Retina (tissue), 1 donor: Measurements from ENCODE around the gene HTR1E.
"Not testable (repeated sequence)": the region's sequence is repeated elsewhere in the genome, so short reads cannot be mapped to it uniquely, and the experiment has no call there.

Source experiments
- DNase-seq: peaks from one replicate; pipeline ENCODE4 v3.0.0-alpha.2; 2016

The HTR1E gene

GRCh38 chr6:86937219-86938079 lies at the start of gene HTR1E:
HTR1E (plus strand) TSS chr6:86937528; CDS start chr6:87015335, 77,807 bp downstream.
- peak; percentile 88 for DNase-seq

DNA sequence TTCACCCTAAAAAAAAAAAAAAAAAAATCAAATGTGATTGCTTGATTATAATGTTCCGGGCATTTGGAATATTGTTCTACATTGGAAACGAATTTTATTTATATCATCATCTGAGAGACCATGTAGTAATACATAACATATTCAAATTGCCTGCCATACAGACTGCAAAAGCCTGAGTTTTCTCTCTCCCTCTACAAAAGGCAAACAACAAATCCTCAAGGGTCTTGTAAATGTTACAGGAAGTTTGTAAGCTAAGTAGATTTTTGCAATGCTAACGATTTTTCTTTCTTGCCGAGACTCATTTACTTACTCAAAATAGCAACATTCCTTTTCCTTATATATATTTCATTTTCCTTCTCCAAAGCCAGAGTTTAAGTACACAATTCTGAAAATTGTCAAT lies 49.0 kb upstream of the HTR1E start:
- no peak for DNase-seq

GRCh38 chr6:86897265-86897664 lies 40.1 kb upstream of the HTR1E start:
- DNase-seq, result not testable (repeated sequence)

DNA sequence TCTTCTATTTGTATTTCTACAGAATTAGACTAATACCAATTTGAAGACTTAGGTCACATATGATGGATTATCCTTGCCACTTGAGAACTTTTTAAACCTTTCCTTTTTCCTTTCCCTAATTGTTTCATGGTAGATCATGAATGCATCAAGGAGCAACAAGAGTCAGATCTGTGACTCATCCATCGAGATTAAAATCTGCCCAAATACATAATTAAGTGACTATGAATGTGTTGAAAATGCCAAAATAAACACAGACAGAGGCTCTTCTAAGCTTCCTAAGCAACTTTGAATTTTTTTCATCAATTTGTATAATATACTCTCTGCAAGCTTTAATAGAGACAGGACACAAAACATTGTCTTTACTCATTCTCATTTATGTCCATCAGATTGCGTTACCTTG lies 23.5 kb upstream of the HTR1E start:
- no peak for DNase-seq

DNA sequence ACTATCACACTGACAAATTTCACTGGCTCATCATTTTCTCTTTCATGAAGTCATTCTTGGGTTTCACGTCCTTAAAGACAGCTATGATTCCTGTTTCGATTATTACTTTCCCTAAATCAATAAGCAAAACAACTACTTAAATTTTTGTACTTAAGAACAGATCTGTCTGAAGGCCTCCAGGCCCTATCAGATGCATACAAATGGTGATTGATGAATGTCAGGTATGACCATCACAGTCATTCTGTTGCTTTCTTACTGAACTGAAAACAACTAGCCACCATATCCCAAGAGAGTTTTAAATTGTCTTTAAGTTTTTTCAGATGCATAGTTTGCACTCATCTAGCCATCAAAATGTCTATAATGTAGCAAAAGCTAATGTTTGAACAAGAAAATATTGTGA lies 20.9 kb upstream of the HTR1E start:
- DNase-seq, result no peak

DNA sequence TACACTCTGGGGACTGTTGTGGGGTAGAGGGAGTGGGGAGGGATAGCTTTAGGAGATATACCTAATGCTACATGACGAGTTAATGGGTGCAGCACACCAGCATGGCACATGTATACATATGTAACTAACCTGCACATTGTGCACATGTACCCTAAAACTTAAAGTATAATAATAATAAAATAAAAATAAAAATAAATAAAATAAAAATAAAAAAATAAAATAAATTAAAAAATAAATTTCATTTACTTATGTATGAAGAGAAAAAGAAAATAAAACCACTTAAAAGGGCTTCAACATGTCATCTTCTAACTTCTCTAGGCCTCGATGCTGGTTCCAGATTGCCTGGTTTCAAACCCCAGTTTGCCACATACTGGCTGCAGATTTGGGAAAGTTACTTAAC lies 10.2 kb upstream of the HTR1E start:
- not testable (repeated sequence) for DNase-seq

DNA sequence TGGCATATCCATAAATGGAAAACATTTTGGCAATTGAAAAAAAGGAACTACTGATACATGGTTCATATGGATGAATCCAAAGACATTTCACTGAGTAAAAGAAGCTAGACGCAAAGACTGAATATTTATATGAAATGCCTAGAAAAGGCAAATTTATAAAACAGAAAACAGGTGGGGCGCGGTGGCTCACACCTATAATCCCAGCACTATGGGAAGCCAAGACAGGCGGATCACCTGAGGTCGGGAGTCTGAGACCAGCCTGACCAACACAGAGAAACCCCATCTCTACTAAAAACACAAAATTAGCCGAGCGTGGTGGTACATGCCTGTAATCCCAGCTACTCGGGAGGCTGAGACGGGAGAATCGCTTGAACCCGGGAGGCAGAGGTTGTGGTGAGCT lies 9.5 kb upstream of the HTR1E start:
- DNase-seq, result not testable (repeated sequence)

DNA sequence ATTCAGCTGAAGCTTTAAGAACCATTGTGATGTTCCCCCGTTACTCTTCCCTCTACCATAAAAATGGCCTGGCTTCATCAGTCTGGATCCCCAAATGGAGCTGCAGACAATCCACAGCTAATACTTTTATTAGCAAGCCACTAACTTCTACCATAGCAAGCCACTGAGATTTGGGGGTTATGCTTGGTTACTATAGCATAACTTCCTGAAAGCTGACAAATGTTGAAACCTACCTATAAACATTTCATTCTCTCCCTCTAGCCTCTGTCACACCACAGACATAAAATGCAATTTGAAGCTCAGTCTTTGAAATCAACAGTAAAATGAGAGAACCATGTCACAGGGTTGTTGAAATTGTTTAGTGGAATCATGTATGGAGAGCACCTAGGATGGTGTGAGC lies 3.0 kb upstream of the HTR1E start:
- DNase-seq, result no peak

DNA sequence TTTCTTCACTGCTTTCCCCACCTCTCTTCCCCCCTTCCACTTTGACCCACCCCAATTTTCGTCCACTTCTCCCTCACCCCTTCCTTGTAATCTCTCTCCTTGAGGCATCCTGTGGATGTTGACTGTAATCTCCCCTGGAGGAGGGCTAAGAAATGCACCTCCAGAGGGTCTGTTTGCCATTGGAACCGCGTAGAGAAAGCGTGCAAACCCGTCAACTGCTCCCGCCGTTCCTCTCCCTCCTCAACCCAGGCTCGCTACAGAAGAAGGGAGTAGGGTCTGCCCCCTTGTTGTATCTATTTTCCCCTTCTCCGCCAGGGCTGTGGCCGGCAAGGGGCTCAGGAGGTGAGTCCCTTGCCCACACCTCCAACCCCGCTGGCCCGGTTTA lies 502 bp upstream of the HTR1E start:
- DNase-seq, result no peak

GRCh38 chr6:86938814-86939213 lies 1.5 kb downstream of the HTR1E start:
- DNase-seq, result no peak

GRCh38 chr6:86941461-86941860 lies 4.1 kb downstream of the HTR1E start:
- no peak for DNase-seq

DNA sequence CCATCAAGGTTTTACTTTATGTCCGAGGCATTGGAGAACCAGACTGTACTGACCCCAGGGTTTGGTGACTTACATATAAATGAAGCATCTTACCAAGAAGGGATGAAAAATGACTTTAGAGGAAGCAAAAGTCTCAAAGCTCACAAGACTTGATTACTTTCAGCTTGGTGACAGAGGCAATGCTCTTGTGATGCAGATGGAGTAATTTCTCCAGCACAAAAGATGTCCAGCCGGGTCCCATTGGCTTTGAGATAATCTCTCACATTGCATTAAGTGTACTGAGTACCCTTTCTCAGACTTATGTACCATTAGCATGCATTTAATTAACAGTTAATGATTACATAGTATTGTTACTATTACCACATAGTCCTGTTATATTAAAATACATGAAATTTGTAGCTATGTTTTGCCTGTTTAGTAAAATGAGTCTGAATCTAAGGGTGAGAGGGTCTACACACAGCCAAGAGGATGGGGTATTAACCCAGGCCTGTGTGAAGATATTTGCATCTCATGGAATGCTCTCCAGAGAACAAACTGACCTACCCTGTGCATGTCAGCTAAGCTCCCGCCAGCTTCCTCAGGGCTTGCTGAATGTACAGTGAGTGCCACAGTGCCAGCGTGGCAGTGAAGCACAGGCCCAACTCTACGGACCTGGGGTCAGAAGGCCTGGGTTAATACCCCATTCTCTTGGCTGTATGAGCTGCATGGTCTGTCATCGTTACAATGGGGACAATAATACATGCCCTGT lies 5.6 kb downstream of the HTR1E start:
- DNase-seq, result no peak

- DNase-seq, result no peak
Measured at GRCh38 chr6:86943819-86944407, 6.6 kb downstream of the HTR1E start.

DNA sequence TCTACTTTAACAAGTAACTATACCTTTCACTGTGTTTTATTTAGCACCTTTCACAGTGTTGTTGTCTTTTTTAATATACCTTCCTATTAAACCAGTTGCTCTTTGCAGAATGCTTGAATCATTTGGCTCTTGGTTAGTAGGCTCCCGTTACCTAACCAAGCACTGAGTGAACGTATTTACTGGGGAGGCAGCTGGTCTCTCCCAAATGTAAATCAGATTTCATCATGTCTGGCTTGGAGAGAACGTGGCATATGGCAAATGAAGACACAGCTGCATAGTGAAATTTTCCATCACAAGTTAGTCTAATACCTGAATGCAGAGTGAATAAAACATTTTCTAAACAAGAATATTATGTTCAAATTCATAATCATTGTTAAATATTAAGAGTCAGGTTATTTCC lies 12.4 kb downstream of the HTR1E start:
- no peak for DNase-seq

DNA sequence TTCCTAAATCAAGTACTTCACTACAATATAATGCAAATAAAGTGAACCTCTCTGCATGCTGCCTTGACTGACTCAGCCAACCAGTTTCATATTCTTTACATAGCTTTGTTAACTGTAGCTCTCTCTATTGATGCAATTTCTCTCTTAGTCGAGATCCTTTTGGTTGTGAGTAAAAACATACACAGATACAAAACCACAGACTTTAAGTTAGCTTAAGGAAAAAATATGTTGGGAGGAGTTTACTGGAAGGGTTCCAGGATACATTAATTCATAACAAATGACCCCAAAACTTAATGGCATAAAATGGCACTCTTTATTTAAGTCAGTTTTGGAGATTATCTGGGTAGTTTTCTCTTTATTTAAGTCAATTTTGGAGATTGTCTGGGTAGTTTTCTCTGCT lies 15.7 kb downstream of the HTR1E start:
- DNase-seq, result no peak

GRCh38 chr6:86959656-86960055 lies 22.3 kb downstream of the HTR1E start:
- no peak for DNase-seq

GRCh38 chr6:86961455-86962200 lies 24.3 kb downstream of the HTR1E start:
- no peak for DNase-seq

- DNase-seq, result no peak
Measured at GRCh38 chr6:86963352-86963751, 26.0 kb downstream of the HTR1E start.

GRCh38 chr6:86964029-86964579 lies 26.8 kb downstream of the HTR1E start:
- no peak for DNase-seq

GRCh38 chr6:86966271-86966670 lies 28.9 kb downstream of the HTR1E start:
- no peak for DNase-seq

DNA sequence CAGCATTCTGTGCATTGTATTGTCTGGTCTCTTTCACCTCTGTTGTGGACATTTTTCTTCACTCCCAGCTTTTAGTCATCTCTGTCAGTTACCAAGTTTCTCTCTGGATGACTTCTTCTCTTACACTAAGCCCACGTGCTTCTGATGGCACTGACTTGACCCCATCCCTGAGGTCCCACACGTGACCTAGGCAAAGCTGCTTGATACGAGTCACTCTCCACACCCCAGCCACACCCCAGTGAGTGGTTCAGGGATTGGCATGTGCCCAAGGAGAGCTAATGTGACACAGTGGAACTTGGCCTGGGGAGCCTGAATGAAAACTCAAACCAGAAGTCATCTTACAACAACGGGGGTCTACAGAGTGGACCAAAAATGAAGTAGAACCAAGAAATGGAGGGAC lies 32.2 kb downstream of the HTR1E start:
- DNase-seq, result no peak

DNA sequence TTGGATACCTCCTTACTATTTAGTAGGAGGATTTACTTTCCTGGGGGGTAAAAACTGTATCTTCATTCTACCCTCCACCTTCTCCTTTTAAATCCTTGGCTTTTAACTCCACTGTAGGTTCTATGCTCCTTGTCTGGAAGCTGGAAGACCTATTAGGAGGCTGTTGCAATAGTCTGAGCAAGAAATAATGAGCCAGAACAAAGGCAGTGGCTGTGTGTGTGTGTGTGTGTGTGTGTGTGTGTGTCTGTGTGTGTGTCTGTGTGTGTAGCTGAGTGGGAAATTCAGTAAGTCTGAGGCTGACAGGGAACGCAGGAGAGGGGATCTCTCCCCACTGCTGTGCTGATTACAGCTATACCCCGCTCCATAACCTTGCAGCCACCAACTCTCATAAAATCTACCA lies 35.8 kb downstream of the HTR1E start:
- no peak for DNase-seq

DNA sequence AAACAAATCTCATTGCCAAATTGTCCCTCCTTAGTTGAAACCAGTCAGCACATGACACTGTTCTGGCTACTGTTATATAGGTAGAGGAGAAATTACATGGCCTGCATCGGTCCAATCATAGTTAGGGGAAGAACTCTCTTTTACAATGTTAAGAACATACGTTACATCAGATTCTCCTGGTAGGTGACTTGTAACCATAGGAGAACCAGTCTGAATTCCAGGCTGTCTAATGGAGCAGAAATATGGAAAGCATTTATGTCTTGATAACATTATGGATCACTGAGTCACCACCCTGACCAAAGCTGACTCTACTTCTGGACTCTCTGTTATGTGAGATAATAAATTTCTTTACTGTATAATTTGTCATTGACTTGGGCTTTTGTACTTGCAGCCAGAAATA lies 40.9 kb downstream of the HTR1E start:
- DNase-seq, result no peak
